Measurements from ENCODE around the gene PREB. TPM values are rescaled to one million over a fixed set of nuclear protein-coding genes. Genes with fewer than 3 reads are reported as not detected.
"Not testable (repeated sequence)": the region's sequence is repeated elsewhere in the genome, so short reads cannot be mapped to it uniquely, and the experiment has no call there.

PREB gene
- total RNA-seq, 6 experiments from 2014 or later, result 27.1 to 102 (median 59.2) TPM

DNA sequence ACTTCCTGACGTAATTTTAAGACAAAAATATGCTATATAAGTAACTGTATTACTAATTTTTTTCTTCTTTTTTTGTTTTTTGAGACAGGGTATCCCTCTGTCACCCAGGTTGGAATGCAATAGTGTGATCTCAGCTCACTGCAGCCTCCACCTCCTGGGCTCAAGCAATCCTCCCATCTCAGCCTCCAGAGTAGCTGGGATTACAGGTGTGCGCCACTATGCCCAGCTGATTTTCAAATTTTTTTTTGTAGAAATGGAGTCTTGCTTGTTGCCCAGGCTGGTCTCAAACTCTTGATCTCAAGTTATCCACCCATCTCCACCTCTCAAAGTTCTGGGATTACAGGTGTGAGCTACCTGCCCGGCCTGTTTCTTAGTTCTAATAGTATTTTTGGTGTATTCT, 44.0 kb upstream of the PREB start:
- peaks cover 0 to 47% (median 25%) of the 10 kb centered on the region in 4 donors for H3K4me1 ChIP-seq
- DNase-seq (no peak), ATAC-seq (no peak)
- intact Hi-C loops (cut with DNase I), result no loop called here
- H3K9me3 ChIP-seq, result no peaks in the 10 kb centered on the region
- H3K36me3 ChIP-seq, result no peaks in the 10 kb centered on the region
- no peak overlapping the region for H3K4me3 ChIP-seq
- H3K27me3 ChIP-seq, result no peaks in the 10 kb centered on the region
- 93% methylated on average over 3 of the region's 3 CpGs for whole genome bisulfite sequencing (ENCODE audit: insufficient coverage, low coverage, low lambda C conversion rate, missing lambda C conversion rate)
- TF ChIP-seq CTCF (IDR thresholded peaks at IDR 0.05), result no peak
- no peak for TF ChIP-seq POLR2A (IDR thresholded peaks at IDR 0.05)
- peak overlapping the region; percentile 80 to 96 (median 95) for H3K27ac ChIP-seq

- WGBS (ENCODE audit: insufficient coverage, low coverage, low lambda C conversion rate, missing lambda C conversion rate), result 28% methylated on average over 13 of the region's 15 CpGs
- Histone ChIP-seq H3K27ac (peak overlapping the region; percentile 80 to 96 (median 95)), H3K9me3 (no peaks in the 10 kb centered on the region), H3K27me3 (no peaks in the 10 kb centered on the region), H3K4me1 (peaks cover 0 to 46% (median 25%) of the 10 kb centered on the region in 4 donors), H3K36me3 (no peaks in the 10 kb centered on the region), H3K4me3 (no peak overlapping the region)
- DNase-seq, result peak in 2 of 3 donors; percentile 43 to 53
- peak; percentile 48 to 77 (median 70) for ATAC-seq
- intact Hi-C loops (cut with DNase I), result no loop called here
- peak; percentile 56 for TF ChIP-seq POLR2A (IDR thresholded peaks at IDR 0.05)
- TF ChIP-seq CTCF (IDR thresholded peaks at IDR 0.05), result no peak
These were observed 43.3 kb upstream of the PREB start for GRCh38 chr2:27177441-27178351.

DNA sequence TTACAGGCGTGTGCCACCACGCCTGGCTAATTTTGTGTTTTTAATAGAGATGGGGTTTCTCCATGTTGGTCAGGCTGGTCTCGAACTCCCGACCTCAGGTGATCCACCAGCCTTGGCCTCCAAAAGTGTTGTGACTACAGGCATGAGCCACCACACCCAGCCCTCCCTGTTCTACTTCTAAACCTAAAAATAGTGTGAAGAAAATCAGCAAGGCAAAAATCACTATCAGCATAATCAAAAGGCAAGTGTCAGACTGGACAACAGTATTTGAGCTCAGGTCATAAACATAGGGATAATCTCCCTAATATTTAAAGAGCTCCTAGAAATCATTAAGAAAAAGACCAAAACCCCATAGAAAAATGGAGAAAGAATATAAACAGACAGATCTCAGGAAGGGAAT, 41.3 kb upstream of the PREB start:
- H3K36me3 ChIP-seq; H3K27me3 ChIP-seq; DNase-seq; intact Hi-C loops (cut with DNase I); ATAC-seq; H3K4me3 ChIP-seq; H3K9me3 ChIP-seq: not testable (repeated sequence)
- H3K4me1 ChIP-seq, result peaks cover 0 to 46% (median 25%) of the 10 kb centered on the region in 4 donors
- H3K27ac ChIP-seq, result peak overlapping the region in 1 of 3 donors; percentile 3
- 89% methylated on average over 3 of the region's 4 CpGs for WGBS (ENCODE audit: insufficient coverage, low coverage, low lambda C conversion rate, missing lambda C conversion rate)

- Histone ChIP-seq H3K4me3 (no peak overlapping the region), H3K4me1 (peaks cover 0 to 49% (median 25%) of the 10 kb centered on the region in 4 donors), H3K36me3 (no peaks in the 10 kb centered on the region), H3K27me3 (no peaks in the 10 kb centered on the region), H3K27ac (no peak overlapping the region), H3K9me3 (no peaks in the 10 kb centered on the region)
- ATAC-seq (no peak), DNase-seq (no peak)
- TF ChIP-seq POLR2A (IDR thresholded peaks at IDR 0.05) (no peak), CTCF (IDR thresholded peaks at IDR 0.05) (no peak)
- 78% methylated on average over 8 of the region's 8 CpGs for WGBS (ENCODE audit: insufficient coverage, low coverage, low lambda C conversion rate, missing lambda C conversion rate)
- intact Hi-C loops (cut with DNase I), result no loop called here
These were observed 40.9 kb upstream of the PREB start for GRCh38 chr2:27175330-27175729.

DNA sequence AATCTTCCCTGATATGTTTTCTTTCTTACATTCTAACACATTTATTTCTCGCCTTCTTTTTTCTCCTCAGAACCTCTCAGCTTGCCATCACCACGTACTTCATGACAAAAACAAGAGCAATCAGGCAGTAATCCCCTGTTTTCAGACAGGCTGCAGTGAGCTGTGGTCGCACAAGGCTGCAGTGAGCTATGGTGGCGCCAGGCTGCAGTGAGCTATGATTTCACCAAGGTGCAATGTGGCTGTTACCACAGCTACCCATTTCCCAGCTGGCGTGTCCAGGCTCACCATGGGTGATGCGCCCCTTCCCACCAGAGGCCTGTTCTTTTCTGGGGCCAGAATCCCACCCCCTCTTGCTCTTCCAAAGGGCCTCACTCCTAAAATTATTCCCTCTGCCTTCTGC, 40.2 kb upstream of the PREB start:
- intact Hi-C loops (cut with DNase I), result no loop called here
- DNase-seq (no peak), ATAC-seq (no peak)
- Histone ChIP-seq H3K36me3 (no peaks in the 10 kb centered on the region), H3K27ac (no peak overlapping the region), H3K4me1 (peaks cover 0 to 44% (median 22%) of the 10 kb centered on the region in 4 donors), H3K4me3 (no peak overlapping the region), H3K9me3 (no peaks in the 10 kb centered on the region), H3K27me3 (no peaks in the 10 kb centered on the region)
- TF ChIP-seq CTCF (IDR thresholded peaks at IDR 0.05) (no peak), POLR2A (IDR thresholded peaks at IDR 0.05) (no peak)
- 70% methylated on average over 4 of the region's 6 CpGs for WGBS (ENCODE audit: insufficient coverage, low coverage, low lambda C conversion rate, missing lambda C conversion rate)
